Ovary (tissue), 10 donors: ENCODE results near the gene HSFX4. TPM values are rescaled to one million over a fixed set of nuclear protein-coding genes. Genes with fewer than 3 reads are reported as not detected.
"Not testable (repeated sequence)": the region's sequence is repeated elsewhere in the genome, so short reads cannot be mapped to it uniquely, and the experiment has no call there.

Experiments
- DNase-seq, 5 donors: peaks; one replicate each; pipeline ENCODE4 v3.0.0-alpha.2; 2019 to 2020
- H3K27ac ChIP-seq, 2 donors: fragments of 200-600 bp; one replicate each; pipeline versions ENCODE4 v1.5.1 to v1.8.0; 2019 to 2022
- H3K27me3 ChIP-seq: fragments of 200-600 bp; one replicate; pipeline ENCODE4 v1.8.0; 2022
- H3K36me3 ChIP-seq: fragments of 200-600 bp; sonication (generic); one replicate; pipeline ENCODE4 v1.5.1; 2019
- H3K4me1 ChIP-seq: one replicate; pipeline ENCODE4 v1.8.1; 2013; ENCODE audit warnings: mild to moderate bottlenecking, moderate library complexity; ENCODE audit not compliant: insufficient read depth
- H3K4me3 ChIP-seq: fragments of 200-600 bp; sonication (generic); one replicate; pipeline ENCODE4 v1.5.1; 2017
- H3K9me3 ChIP-seq, 2 donors: fragments of 200-600 bp in 1 of 2; sonication (generic) in 1 of 2; one replicate each; pipeline versions ENCODE4 v1.5.1 to v1.8.1; 2013 to 2019; ENCODE audit warnings: mild to moderate bottlenecking in 1 of 2, moderate library complexity in 1 of 2
- EP300 ChIP-seq: sonication (generic); formaldehyde crosslinking; IDR thresholded peaks from one replicate; pipeline ENCODE4 v1.6.1; 2017; ENCODE audit warnings: antibody characterized with exemption
- POLR2A ChIP-seq: fragments of 450-650 bp; IDR thresholded peaks from one replicate; pipeline ENCODE4 v1.6.1; 2017; ENCODE audit warnings: antibody characterized with exemption, mild to moderate bottlenecking, moderate library complexity
- WGBS, 3 donors: extraction: QIAGEN DNeasy Blood & Tissue Kit in 1 of 3; methylation state at CpG; one replicate each; pipeline versions ENCODE4 v1.1.5 to v1.1.7; 2013 to 2017; 5-methylcytosine and 5-hydroxymethylcytosine counted together
- intact Hi-C, 4 donors: fragments of 100-400 bp; cut with DNase I; formaldehyde crosslinking; loops; one replicate each; pipeline versions ENCODE4 v1.11.0 to v1.15.1; 2022 to 2023
- long read RNA-seq, 3 donors: library from polyadenylated mRNA in 2 of 3; unstranded in 2 of 3; transcript quantifications; one replicate each; pipeline ENCODE4 v2.0.0 and lab custom pipeline, GENCODE V29; 2021 to 2026
- polyA plus RNA-seq, 2 donors: library from polyadenylated mRNA; stranded (reverse); fragments of 200-250 nt in 1 of 2; fragments of 350-450 nt in 1 of 2; fragmentation: Illumina TruSeq in 1 of 2; extraction: RNeasy Lipid Tissue Mini Kit (QIAGEN cat#74804) in 1 of 2; gene quantifications; one replicate each; pipeline ENCODE4 v1.2.3, GENCODE V29; 2013 to 2014
- total RNA-seq, 7 donors: library from RNA; depleted of rRNA in 2 of 7; stranded (reverse); fragments of >200 nt in 2 of 7; fragmentation: NEBNext Ultra II Directional in 3 of 7; extraction: Animal tissue kit (Norgen Biotek cat#: 25700) in 3 of 7; gene quantifications; one replicate each; pipeline versions ENCODE4 v1.1.0 to v1.2.4, GENCODE V29; 2016 to 2023
- TF ChIP-seq, protein P1 (sequence below), 3 donors: fragments of 450-650 bp in 2 of 3; fragments of 200-600 bp in 1 of 3; IDR thresholded peaks; one replicate each; pipeline versions ENCODE4 v1.5.1 to v1.8.0; 2016 to 2022; ENCODE audit warnings: antibody characterized with exemption in 3 of 3, mild to moderate bottlenecking in 1 of 3
- donor health status: DM: no; HTN: no; CAD: no; lungs with moderate emphysema.
- donor health status: DM: no; HTN: no; CAD: no.
- donor health status: Bipolar disorder and iron deficiency.
- donor health status: DM: yes; HTN: yes; CAD: no.
- donor health status: DM: no; HTN: no; CAD: no.
- donor health status: DM: yes; HTN: yes; CAD: no.

The HSFX4 gene, protein sequence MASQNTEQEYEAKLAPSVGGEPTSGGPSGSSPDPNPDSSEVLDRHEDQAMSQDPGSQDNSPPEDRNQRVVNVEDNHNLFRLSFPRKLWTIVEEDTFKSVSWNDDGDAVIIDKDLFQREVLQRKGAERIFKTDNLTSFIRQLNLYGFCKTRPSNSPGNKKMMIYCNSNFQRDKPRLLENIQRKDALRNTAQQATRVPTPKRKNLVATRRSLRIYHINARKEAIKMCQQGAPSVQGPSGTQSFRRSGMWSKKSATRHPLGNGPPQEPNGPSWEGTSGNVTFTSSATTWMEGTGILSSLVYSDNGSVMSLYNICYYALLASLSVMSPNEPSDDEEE
- total RNA-seq (not detected), polyA plus RNA-seq (not detected)
- long read RNA-seq, donor 1, result 0 reads
- long read RNA-seq, donor 2, result 0 reads
- long read RNA-seq, donor 3, result 0 reads

DNA sequence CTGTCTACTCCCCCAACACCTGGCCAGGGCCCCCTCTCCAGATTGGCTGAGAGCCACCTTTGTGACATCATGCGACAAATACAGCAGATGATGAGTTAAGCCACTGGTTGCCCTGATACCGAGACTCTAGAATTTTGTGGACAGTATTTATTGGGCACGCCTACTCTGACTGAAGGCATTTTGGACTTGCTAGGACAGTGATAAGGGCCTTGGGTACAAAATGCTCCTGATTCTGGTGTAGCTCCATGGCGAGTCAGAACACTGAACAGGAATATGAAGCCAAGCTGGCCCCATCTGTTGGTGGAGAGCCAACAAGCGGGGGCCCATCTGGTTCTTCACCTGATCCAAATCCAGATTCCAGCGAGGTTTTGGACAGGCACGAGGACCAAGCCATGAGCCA lies at the start of gene HSFX4:
Gene HSFX4, plus strand, starts transcription at position 174 of the 400 bp plus-strand sequence. Its CDS starts 72 bp downstream, at position 246.
- H3K27ac ChIP-seq, H3K36me3 ChIP-seq, H3K27me3 ChIP-seq, DNase-seq, H3K4me1 ChIP-seq, intact Hi-C loops, H3K9me3 ChIP-seq, H3K4me3 ChIP-seq: not testable (repeated sequence)
- 75% methylated on average over 3 of the region's 7 CpGs; no CpG with 5 or more reads in 2 of the 3 donors for WGBS, 3 donors

DNA sequence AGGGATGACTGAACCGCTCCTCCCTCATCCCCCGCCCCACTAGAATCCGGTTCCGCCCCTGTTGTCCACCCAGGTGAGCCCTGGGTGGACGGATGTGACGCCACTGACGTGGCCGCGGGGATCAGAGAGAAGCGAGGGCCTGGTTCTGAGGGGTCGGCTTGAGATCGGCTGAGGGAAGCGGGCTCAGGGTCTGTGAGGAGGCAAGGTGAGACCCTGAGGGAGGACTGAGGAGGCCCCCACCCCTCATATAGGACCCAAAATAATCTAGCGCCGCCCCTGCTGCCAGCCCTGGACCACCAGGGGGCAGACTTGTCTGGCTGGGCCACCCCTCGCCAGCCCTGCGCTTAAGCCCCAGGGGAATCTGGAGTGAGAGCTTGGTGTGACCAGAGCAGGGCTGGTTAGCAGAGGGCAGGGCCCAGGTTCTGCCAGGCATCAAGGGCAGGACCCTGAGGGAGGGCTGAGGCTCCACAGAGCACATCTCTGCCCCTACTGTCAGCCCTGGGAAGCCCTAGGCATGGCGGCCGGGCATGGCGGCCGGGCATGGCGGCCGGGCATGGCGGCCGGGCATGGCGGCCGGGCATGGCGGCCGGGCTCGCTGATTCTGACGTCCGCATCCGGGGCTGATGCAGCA lies 48.2 kb upstream of the HSFX4 start, which contains the start of gene MAGEA8:
Gene MAGEA8, plus strand, starts transcription at position 103 of the 631 bp plus-strand sequence. CDS start 3,090 bp downstream, outside the sequence.
- Histone ChIP-seq H3K36me3 (no peaks in the 10 kb centered on the region), H3K9me3 (no peaks in the 10 kb centered on the region), H3K27ac (no peak within 1 kb of the TSS), H3K27me3 (no peaks in the 10 kb centered on the region), H3K4me1 (no peaks in the 10 kb centered on the region), H3K4me3 (no peak within 1 kb of the TSS)
- intact Hi-C loops, result no loop called here
- no peak for DNase-seq
- TF ChIP-seq EP300 (no peak), POLR2A (no peak)
- TF ChIP-seq, protein P1, sequence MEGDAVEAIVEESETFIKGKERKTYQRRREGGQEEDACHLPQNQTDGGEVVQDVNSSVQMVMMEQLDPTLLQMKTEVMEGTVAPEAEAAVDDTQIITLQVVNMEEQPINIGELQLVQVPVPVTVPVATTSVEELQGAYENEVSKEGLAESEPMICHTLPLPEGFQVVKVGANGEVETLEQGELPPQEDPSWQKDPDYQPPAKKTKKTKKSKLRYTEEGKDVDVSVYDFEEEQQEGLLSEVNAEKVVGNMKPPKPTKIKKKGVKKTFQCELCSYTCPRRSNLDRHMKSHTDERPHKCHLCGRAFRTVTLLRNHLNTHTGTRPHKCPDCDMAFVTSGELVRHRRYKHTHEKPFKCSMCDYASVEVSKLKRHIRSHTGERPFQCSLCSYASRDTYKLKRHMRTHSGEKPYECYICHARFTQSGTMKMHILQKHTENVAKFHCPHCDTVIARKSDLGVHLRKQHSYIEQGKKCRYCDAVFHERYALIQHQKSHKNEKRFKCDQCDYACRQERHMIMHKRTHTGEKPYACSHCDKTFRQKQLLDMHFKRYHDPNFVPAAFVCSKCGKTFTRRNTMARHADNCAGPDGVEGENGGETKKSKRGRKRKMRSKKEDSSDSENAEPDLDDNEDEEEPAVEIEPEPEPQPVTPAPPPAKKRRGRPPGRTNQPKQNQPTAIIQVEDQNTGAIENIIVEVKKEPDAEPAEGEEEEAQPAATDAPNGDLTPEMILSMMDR (IDR thresholded peaks at IDR 0.05), result no peak
- WGBS, 3 donors, result 87 to 88% (median 88%) methylated on average over 31 to 33 of the region's 33 CpGs

DNA sequence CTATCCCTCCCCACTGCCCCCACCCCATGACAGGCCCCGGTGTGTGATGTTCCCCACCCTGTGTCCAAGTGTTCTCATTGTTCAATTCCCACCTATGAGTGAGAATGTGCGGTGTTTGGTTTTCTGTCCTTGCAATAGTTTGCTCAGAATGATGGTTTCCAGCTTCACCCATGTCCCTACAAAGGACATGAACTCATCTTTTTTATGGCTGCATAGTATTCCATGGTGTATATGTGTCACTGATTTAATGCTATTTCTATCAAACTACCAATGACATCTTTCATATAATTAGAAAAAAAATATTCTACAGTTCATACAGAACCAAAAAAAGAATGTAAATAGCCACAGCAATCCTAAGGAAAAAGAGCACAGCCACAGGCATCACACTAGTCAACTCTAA lies 38.5 kb upstream of the HSFX4 start:
- H3K4me1 ChIP-seq, H3K9me3 ChIP-seq, H3K27ac ChIP-seq, intact Hi-C loops, H3K36me3 ChIP-seq, H3K4me3 ChIP-seq, H3K27me3 ChIP-seq, DNase-seq: not testable (repeated sequence)
- WGBS, 3 donors, result 58 to 96% (median 95%) methylated on average over 2 of the region's 2 CpGs

DNA sequence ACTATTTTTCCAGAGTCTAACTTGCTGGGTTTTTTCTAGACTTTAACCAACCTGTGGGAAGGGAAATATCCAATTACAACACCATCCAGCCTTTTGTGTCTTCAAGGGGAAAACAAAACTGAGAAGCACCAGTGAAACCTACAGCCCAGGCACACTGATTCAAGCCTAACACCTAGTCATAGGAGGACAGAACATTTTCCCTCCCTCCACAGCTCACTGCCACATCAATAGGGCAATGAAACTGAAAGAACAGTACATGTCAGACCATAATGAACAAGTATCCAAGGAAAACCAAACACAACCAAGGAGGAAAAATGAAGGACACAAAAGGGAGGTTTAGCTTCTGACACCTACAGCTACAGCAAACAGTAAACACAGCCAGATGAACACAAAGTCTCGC lies 30.8 kb upstream of the HSFX4 start:
- H3K9me3 ChIP-seq, result no peaks in the 10 kb centered on the region
- no peaks in the 10 kb centered on the region for H3K4me1 ChIP-seq
- H3K4me3 ChIP-seq, result no peak overlapping the region
- H3K27ac ChIP-seq, result no peak overlapping the region
- no peak for DNase-seq
- H3K27me3 ChIP-seq, result no peaks in the 10 kb centered on the region
- no peak for TF ChIP-seq EP300
- TF ChIP-seq POLR2A, result no peak
- TF ChIP-seq, protein P1 (IDR thresholded peaks at IDR 0.05), result no peak
- 39 to 61% (median 42%) methylated on average over 1 of the region's 1 CpG for WGBS, 3 donors
- no peaks in the 10 kb centered on the region for H3K36me3 ChIP-seq
- intact Hi-C loops, result no loop called here

DNA sequence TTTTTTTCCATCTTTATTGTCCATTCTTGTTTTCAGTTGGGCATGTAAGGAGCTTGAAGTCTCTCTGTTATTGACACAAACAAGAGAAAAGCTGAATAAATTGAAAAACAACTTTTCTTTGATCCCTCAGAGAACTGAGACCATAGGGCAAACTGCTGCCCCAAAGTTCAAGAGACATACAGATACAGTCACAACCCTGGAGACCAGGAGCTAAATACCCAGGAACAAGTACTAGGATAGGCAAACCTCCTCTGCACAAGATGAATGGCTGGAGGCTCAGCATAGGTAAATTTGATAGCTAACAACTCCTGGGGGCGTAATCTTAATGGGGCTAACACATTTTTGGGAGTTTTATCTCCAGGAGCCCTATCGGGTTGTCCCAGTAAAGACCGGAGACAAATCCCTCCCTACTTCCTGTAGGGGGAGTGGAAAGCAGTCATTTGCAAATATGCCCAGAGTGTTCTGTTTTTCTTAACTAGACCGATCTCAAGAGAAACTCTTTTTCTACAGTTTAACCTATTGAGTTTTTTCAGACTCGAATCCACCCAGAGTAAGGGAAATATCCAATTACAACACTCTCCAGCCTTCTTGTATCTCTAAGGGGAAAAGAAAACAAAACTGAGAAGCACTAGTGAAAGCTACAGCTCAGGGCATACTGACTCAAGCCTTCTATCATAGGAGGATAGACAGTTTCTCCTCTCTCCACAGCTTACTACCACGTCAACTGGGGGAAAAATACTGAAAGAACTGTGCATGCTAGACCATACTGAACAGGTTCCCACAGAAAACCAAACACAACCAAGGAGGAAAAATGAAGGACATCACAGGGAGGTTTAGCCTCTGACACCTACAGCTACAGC lies 25.3 kb upstream of the HSFX4 start:
- intact Hi-C loops, result no loop called here

More for the DNA sequence above, 25.3 kb upstream of the HSFX4 start:
- no peaks in the 10 kb centered on the region for H3K9me3 ChIP-seq
- H3K27ac ChIP-seq, result no peak overlapping the region
- H3K4me3 ChIP-seq, result no peak overlapping the region
- H3K27me3 ChIP-seq, result no peaks in the 10 kb centered on the region
- TF ChIP-seq, protein P1 (IDR thresholded peaks at IDR 0.05), result no peak
- no peak for TF ChIP-seq EP300
- no peak for TF ChIP-seq POLR2A
- no peaks in the 10 kb centered on the region for H3K4me1 ChIP-seq
- H3K36me3 ChIP-seq, result no peaks in the 10 kb centered on the region
- DNase-seq, result no peak
- WGBS, 3 donors, result 26 to 48% (median 47%) methylated on average over 6 of the region's 6 CpGs
